GM06990 (cell line): ENCODE results near the gene TTC16.

Experiments
- DNase-seq: peaks from one replicate; pipeline ENCODE4 v3.0.0-alpha.2; 2011; ENCODE audit not compliant: insufficient read length; ENCODE audit errors: extremely low read depth
- H3K27me3 ChIP-seq: replicated peaks from 2 replicates; pipeline ENCODE4 v1.6.0; 2011; ENCODE audit warnings: low read length; ENCODE audit not compliant: control insufficient read depth, insufficient read depth
- H3K36me3 ChIP-seq: 2 replicates; pipeline ENCODE4 v1.5.1; 2011; ENCODE audit warnings: low read length; ENCODE audit not compliant: control insufficient read depth, insufficient read depth
- H3K4me3 ChIP-seq: replicated peaks from 2 replicates; pipeline ENCODE4 v1.5.1; 2011; ENCODE audit warnings: low read depth, mild to moderate bottlenecking, control low read depth, low read length
- CTCF ChIP-seq: IDR thresholded peaks from 2 replicates; pipeline ENCODE4 v1.5.1; 2011; ENCODE audit warnings: low read length, control low read depth, mild to moderate bottlenecking, inconsistent platforms; ENCODE audit not compliant: insufficient read depth, poor library complexity, severe bottlenecking

TTC16 gene

GRCh38 chr9:127679506-127679905 lies 36.4 kb upstream of the TTC16 start:
- no peaks in the 10 kb centered on the region for H3K36me3 ChIP-seq
- no peak for TF ChIP-seq CTCF
- H3K27me3 ChIP-seq = no peaks in the 10 kb centered on the region
- no peak for DNase-seq
- H3K4me3 ChIP-seq = no peak overlapping the region

- Histone ChIP-seq H3K4me3 (no peak overlapping the region), H3K36me3 (no peaks in the 10 kb centered on the region), H3K27me3 (no peaks in the 10 kb centered on the region)
- TF ChIP-seq CTCF = no peak
- no peak for DNase-seq
These were observed 35.7 kb upstream of the TTC16 start for GRCh38 chr9:127680226-127680625.

- H3K4me3 ChIP-seq = no peak overlapping the region
- TF ChIP-seq CTCF = no peak
- no peaks in the 10 kb centered on the region for H3K36me3 ChIP-seq
These were observed 35.0 kb upstream of the TTC16 start for GRCh38 chr9:127680846-127681245.

GRCh38 chr9:127682351-127683136 lies 33.3 kb upstream of the TTC16 start:
- H3K36me3 ChIP-seq = no peaks in the 10 kb centered on the region
- DNase-seq = no peak
- no peaks in the 10 kb centered on the region for H3K27me3 ChIP-seq
- H3K4me3 ChIP-seq = no peak overlapping the region
- TF ChIP-seq CTCF = no peak

More at GRCh38 chr9:127680846-127681245, 35.0 kb upstream of the TTC16 start:
- H3K27me3 ChIP-seq = no peaks in the 10 kb centered on the region
- DNase-seq = no peak

GRCh38 chr9:127683723-127684122 lies 32.2 kb upstream of the TTC16 start:
- no peak for TF ChIP-seq CTCF
- no peak for DNase-seq
- Histone ChIP-seq H3K36me3 (no peaks in the 10 kb centered on the region), H3K27me3 (no peaks in the 10 kb centered on the region), H3K4me3 (no peak overlapping the region)
